Suprapubic skin (tissue), 4 donors: ENCODE data around the gene RNF32.

Experiments used
- CTCF ChIP-seq, 2 donors: fragments of 200-600 bp in 1 of 2; fragments of 450-650 bp in 1 of 2; sonication (generic) in 1 of 2; IDR thresholded peaks; one replicate each; pipeline ENCODE4 v1.5.1; 2016 to 2019; ENCODE audit warnings: antibody characterized with exemption in 2 of 2, mild to moderate bottlenecking in 1 of 2, moderate library complexity in 1 of 2
- EP300 ChIP-seq: sonication (generic); formaldehyde crosslinking; IDR thresholded peaks from one replicate; pipeline ENCODE4 v1.6.1; 2017; ENCODE audit warnings: antibody characterized with exemption
- POLR2A ChIP-seq, 2 donors: fragments of 450-650 bp; IDR thresholded peaks; one replicate each; pipeline ENCODE4 v1.6.1; 2017; ENCODE audit warnings: antibody characterized with exemption in 2 of 2, mild to moderate bottlenecking in 2 of 2, moderate library complexity in 2 of 2
- POLR2AphosphoS5 ChIP-seq, 3 donors: sonication (generic); formaldehyde crosslinking; IDR thresholded peaks; one replicate each; pipeline ENCODE4 v1.6.1; 2017; ENCODE audit warnings: antibody characterized with exemption in 3 of 3

GRCh38 chr7:156659961-156660360 lies 19.4 kb downstream of the RNF32 start:
- TF ChIP-seq POLR2AphosphoS5 (IDR thresholded peaks at IDR 0.05) (no peak), CTCF (IDR thresholded peaks at IDR 0.05) (no peak), EP300 (no peak), POLR2A (IDR thresholded peaks at IDR 0.05) (no peak)
